Coronary artery (tissue), 2 donors: Measurements from ENCODE around the gene YPEL3.
A peak's percentile ranks its signal among the peaks of the same experiment; 100 is the strongest.

Experiments
- DNase-seq: peaks from one replicate; pipeline ENCODE4 v3.0.0-alpha.2; 2017; ENCODE audit warnings: low spot score
- H3K27ac ChIP-seq, 2 donors: fragments of 200-600 bp; sonication (generic); one replicate each; pipeline ENCODE4 v1.5.1; 2016 to 2019
- H3K4me3 ChIP-seq: fragments of 200-600 bp; sonication (generic); 2 replicates; pipeline ENCODE4 v1.5.1; 2016; ENCODE audit warnings: mild to moderate bottlenecking, moderate library complexity
- TF ChIP-seq, protein P1 (sequence below): fragments of 200-600 bp; sonication (generic); IDR thresholded peaks from one replicate; pipeline ENCODE4 v1.5.1; 2019; ENCODE audit warnings: antibody characterized with exemption

YPEL3 gene, protein sequence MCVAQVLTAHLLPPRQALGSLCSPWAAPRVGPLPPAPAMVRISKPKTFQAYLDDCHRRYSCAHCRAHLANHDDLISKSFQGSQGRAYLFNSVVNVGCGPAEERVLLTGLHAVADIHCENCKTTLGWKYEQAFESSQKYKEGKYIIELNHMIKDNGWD

DNA sequence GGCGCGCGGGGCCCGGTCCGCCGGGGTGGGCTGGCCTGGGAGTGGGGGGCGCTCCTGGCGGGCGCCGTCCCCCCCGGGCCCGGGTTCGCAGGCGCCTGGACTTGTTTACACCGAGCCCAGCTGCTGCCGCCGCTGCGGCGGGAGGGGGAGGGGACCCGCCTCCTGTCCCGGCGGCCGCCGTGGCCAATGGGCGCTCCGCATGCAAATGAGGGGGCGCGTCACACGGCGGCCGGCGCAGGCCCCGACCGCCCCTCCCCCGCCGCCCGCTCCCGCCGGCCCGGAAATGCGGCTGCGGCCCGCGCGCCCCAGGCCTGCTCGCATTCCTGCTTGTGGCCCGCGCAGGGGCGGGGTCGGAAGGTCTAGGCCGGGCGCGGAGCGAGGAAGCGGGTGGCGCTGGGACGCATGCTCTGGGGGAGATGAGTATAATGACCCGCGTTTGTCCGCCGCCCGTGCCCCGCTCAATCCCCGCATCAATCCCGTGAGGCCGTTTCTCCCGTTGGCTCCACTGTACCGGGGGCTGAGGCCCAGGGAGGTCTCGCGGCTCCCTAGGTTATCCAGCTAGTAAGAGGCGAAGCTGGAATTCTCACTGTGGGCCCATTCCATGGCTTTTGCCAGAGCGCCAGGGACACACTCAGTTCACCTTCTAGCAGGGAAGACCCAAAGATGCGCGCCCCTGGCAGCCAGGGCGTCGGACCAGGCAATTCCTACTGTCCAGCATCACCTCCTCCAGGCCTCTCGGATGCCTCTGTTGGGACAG lies at the start of gene YPEL3:
YPEL3 (minus strand) TSS at position 109 of the 757 bp plus-strand sequence. CDS start 731 bp downstream, outside the sequence.
- Histone ChIP-seq H3K27ac (peak within 1 kb of the TSS; percentile 90 to 100), H3K4me3 (peak within 1 kb of the TSS; percentile 98)
- DNase-seq, result peak; percentile 93
- TF ChIP-seq, protein P1, sequence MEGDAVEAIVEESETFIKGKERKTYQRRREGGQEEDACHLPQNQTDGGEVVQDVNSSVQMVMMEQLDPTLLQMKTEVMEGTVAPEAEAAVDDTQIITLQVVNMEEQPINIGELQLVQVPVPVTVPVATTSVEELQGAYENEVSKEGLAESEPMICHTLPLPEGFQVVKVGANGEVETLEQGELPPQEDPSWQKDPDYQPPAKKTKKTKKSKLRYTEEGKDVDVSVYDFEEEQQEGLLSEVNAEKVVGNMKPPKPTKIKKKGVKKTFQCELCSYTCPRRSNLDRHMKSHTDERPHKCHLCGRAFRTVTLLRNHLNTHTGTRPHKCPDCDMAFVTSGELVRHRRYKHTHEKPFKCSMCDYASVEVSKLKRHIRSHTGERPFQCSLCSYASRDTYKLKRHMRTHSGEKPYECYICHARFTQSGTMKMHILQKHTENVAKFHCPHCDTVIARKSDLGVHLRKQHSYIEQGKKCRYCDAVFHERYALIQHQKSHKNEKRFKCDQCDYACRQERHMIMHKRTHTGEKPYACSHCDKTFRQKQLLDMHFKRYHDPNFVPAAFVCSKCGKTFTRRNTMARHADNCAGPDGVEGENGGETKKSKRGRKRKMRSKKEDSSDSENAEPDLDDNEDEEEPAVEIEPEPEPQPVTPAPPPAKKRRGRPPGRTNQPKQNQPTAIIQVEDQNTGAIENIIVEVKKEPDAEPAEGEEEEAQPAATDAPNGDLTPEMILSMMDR, result no peak

DNA sequence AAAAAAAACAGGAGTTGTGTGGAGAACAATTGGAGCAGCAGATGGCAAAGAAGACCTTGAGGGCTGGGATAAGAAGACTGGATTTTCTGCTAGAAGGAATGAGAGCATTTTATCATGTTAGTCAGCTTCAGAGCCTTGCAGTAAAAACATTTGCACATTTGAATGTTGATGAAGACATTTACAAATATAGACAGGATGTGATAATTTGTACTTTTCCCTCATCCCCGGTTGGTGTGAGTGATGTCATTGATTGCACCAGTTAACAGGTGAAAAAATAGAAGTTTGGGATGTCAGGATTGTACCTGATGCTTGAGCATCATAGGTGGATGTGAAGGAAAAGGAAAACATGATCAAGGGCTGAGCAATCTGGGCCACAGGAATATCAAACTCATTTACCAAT lies 49.6 kb upstream of the YPEL3 start:
- TF ChIP-seq, protein P1, result no peak
- Histone ChIP-seq H3K27ac (no peak overlapping the region), H3K4me3 (no peak overlapping the region)
- DNase-seq, result no peak

DNA sequence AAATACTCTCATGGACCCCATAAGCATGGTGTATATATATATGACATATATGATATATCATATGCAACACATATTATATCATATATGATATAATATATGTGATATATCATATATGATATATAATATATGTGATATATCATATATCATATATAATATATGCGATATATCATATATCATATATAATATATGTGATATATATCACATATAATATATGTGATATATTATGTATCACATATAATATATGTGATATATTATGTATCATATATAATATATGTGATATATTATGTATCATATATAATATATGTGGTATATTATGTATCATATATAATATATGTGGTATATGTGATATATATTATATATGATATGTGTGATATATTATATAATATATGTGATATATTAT lies 48.9 kb upstream of the YPEL3 start:
- Histone ChIP-seq H3K4me3 (no peak overlapping the region), H3K27ac (no peak overlapping the region)
- no peak for DNase-seq
- TF ChIP-seq, protein P1, result no peak

DNA sequence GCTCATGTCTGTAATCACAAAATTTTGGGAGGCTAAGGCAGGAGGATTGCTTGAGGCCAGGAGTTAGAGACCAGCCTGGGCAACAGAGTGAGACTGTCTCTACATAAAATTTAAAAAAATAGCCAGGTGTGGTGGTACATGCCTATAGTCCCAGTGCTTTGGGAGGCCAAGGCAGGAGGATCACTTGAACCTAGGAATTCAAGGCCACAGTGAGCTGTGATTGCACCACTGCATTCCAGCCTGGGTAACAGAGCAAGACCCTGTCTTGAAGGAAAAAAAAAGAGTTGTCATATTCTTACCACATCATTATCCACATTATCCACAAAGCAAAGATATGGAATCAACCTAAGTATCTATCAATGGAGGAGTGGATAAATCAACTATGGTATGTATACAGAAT lies 48.0 kb upstream of the YPEL3 start:
- TF ChIP-seq, protein P1, result no peak
- no peak for DNase-seq
- no peak overlapping the region for H3K4me3 ChIP-seq
- no peak overlapping the region for H3K27ac ChIP-seq

DNA sequence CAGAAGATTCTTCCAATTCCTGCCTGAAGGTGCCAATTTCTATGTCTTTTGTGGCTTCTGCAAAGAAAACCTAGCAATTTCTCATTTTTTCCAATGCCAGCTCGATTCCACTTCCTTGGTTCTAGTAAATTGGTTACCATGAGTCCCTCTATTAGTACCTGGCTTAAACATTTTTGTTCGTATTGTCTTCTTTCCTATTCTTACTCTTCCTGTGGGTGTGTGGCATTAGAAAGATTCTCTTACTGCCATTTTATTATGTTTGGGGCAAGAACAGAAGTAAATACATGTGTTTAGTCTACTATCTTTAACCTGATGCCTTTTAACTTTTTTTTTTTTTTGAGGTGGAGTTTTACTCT lies 47.3 kb upstream of the YPEL3 start:
- Histone ChIP-seq H3K27ac (no peak overlapping the region), H3K4me3 (no peak overlapping the region)
- DNase-seq, result no peak
- TF ChIP-seq, protein P1, result no peak

DNA sequence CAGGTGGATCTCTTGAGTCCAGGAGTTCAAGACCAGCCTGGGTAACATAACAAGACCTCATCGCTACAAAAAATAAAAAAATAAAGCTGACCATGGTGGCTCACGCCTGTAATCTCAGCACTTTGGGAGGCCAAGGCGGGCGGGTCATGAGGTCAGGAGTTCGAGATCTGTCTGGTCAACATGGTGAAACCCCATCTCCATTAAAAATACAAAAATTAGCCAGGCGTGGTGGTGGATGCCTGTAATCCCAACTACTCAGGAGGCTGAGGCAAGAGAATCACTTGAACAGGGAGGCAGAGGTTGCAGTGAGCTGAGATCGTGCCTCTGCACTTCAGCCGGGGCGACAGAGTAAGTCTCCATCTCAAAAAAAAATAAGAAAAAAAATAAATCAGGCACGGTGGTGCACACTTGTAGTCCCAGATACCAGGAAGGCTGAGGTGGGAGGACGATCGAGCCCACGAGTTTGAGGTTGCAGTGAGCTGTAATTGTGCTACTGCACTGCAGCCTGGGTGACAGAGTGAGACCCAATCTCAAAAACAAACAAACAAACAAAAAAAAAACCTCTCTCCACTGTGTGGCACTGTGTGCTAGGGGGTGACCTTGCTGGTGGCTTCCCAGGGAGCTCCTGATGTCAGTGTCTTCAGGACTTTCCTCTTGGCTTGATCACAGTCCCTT lies 46.8 kb upstream of the YPEL3 start:
- H3K4me3 ChIP-seq, result no peak overlapping the region
- DNase-seq, result no peak
- H3K27ac ChIP-seq, result no peak overlapping the region
- TF ChIP-seq, protein P1, result no peak
